Hepatic stellate cell (primary cell): ENCODE results near the gene KIF14.
A peak's percentile ranks its signal among the peaks of the same experiment; 100 is the strongest.
"Not testable (repeated sequence)": the region's sequence is repeated elsewhere in the genome, so short reads cannot be mapped to it uniquely, and the experiment has no call there.

Source experiments
- DNase-seq: peaks from one replicate; pipeline ENCODE4 v3.0.0; 2011; ENCODE audit warnings: low spot score

KIF14 gene

GRCh38 chr1:200538179-200538578 is 82.4 kb downstream of the KIF14 start:
- no peak for DNase-seq

- no peak for DNase-seq
Observed at GRCh38 chr1:200535605-200536004, 84.9 kb downstream of the KIF14 start.

GRCh38 chr1:200530623-200531261 is 89.8 kb downstream of the KIF14 start:
- no peak for DNase-seq

DNA sequence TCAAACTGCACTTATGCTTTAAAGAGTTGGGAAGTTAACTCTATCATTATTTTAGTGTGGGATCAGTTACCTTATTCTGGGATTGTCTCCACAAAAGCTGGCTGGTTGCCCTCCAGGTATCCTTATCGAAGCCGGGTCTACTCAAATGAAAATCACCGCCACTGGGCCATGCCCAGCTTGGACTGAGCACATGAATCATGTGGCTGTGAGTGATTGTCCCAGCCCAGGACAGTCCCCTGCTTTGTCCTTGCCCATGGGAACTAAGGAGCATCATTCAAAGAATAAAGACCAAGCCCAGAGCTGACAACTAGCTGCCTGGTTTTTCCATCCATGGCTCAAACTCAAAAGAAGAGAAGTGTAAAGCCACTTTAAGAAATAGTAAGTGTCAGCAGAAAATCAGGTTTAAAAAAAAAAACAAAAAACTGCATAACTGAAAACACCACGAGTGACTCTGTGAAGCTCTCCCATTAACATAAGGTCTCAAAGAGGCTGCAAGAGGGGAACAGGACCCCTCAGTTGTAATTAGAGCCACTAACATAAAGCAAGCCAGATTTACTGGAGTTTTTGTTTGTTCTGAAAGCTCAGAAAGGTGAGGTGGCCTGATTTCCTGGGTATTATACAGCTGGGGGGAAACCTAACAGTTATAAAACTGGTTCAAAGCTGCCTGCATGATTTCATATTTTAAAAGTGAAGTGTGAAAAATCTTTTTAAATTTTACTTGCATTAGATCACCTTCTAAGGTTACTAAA is 91.5 kb downstream of the KIF14 start:
- DNase-seq, result no peak

- DNase-seq, result no peak
Observed at GRCh38 chr1:200527670-200528069, 92.9 kb downstream of the KIF14 start.

GRCh38 chr1:200526709-200527612 is 93.6 kb downstream of the KIF14 start:
- DNase-seq, result no peak

GRCh38 chr1:200525090-200525987 is 95.2 kb downstream of the KIF14 start:
- DNase-seq, result no peak

GRCh38 chr1:200524551-200524950 is 96.0 kb downstream of the KIF14 start:
- DNase-seq, result not testable (repeated sequence)

DNA sequence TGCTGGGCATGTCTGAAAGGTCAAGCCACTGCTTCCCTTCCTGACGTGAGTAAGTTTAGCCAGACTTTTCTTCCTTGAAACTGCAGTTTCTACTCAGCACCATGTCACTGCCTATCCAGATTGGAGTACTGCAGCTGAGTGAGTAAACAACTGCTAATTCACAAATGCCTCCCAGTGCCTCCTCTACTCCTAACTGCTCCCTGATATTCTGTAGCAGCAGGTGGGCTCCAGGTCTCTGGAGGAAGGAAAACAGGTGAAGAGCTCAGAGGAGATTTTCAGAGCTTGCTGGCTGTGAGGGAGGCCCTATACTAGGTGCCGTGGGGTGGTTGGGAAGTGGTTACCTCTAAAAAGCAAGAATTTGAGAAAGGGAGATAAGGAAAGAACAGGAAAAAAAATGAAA is 96.5 kb downstream of the KIF14 start:
- no peak for DNase-seq

GRCh38 chr1:200520735-200521134 is 99.8 kb downstream of the KIF14 start:
- DNase-seq, result no peak

GRCh38 chr1:200518524-200518923 is 102.0 kb downstream of the KIF14 start:
- no peak for DNase-seq

GRCh38 chr1:200512191-200512590 is 108.4 kb downstream of the KIF14 start:
- DNase-seq, result peak; percentile 66

DNA sequence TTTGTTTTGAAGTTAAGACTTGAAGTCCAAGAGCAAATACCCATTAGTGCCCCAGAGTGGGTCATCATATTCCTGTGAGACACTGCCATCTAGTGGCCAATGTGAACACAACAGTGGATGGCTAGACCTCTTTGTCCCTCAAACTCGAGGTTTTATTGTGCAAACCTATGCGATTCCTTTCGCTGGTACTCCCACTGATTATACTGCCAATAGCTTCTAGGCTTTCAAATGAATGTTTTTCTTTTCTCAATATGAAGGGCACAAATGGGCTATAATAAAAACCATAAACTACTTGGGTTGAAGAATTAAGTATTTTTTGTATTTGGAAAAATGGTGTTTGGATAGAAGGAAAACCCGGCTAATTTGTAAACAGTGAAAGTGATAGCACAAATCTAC is 110.3 kb downstream of the KIF14 start:
- DNase-seq, result peak; percentile 70

GRCh38 chr1:200506471-200506870 is 114.1 kb downstream of the KIF14 start:
- DNase-seq, result no peak

DNA sequence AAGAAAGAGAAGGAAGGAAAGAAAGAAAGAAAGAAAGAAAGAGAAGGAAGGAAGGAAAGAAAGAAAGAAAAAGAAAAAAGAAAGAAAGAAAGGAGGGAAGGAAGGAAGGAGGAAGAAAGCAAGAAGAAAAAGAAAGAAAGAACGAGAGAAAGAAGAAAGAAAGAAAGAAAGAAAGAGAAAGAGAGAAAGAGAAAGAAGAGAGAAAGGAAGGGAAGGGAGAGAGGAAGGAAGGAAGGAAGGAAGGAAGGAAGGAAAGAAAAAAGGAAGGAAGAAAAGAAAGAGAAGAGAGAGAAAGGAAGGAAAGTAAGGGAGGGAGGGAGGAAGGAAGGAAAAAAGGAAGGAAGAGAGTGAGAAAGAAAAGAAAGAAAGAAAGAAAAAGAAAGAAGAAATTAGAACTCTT is 115.3 kb downstream of the KIF14 start:
- DNase-seq, result no peak
